ENCODE data around the gene TMEM138.

The TMEM138 gene

DNA sequence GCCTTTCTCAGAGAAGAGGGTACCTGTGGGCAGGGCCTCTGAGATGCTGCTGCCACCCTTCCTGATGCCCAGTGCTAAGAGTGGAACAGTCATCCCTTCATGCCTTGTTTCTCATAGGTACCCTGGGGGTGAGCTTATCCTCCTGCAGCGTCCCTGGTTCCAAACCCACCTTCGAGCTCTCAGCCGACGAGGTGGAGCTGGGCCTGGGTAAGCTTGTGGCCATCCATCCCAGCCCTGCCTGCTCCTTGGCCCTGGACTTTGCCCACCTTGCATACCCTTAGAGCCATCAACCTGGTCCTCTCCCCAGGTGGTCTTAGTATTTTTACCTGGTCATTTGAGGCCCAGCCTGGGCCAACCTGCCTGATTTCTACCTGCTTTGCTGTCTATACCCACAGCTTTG, 20.5 kb upstream of the TMEM138 start:
- no peak for DNase-seq (ENCODE audit: low spot score)
- no peak for FAIRE-seq

DNA sequence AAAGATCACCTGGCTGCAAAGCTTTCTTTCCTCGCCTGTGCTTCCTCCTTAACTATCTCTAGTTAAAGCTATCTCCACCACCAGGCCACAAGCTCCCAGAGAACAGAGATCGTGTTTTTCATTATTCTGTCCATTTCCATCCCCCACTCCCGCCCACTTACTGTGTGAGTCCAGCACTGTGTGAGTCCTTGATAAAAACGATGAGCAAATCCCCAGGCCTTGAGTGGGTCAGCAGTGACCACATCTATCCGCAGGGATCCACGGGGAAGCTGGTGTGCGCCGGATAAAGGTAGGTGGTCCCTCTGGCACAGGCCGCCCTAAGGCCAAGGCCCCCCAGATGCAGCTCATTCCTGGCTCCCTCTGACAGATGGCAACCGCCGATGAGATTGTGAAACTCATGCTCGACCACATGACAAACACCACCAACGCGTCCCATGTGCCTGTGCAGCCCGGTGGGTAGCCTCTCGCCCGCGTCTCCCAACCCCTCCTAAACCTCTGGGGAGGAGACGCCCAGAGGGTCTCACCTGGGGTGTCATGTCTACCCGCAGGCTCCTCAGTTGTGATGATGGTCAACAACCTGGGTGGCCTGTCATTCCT, 19.9 kb upstream of the TMEM138 start:
- no peak for DNase-seq (ENCODE audit: low spot score)
- FAIRE-seq = no peak

DNA sequence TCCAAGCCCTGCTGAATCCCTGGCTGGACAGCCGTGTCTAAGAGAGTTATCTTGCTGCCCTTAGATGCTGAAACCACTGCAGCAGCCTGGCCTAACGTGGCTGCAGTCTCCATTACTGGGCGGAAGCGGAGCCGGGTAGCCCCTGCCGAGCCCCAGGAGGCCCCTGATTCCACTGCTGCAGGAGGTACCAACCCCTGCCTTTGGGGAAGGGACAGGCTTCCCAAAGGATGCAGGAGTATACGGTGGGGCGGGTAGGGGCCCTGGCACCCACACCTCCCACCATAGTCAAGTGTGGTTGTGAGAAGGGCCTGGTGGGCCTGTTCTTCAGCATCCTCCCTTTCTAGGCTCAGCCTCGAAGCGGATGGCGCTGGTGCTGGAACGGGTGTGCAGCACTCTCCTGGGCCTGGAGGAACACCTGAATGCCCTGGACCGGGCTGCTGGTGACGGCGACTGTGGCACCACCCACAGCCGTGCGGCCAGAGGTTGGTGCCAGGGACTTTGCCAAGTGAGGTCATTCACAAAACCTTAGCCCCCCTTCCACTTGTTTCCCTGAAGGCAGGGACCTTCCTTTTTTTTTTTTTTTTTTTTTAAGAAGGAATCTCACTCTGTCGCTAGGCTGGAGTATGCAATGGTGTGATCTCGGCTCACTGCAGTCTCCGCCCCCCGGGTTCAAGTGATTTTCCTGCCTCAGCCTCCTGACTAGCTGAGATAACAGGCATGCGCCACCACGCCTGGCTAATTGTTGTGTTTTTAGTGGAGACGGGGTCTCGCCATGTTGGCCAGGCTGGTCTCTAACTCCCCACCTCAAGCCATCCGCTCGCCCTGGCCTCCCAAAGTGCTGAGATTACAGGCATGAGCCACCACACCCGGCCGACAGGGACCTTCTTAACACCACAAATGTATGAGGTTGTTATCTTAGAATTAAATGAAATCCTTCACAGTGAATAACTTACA, 18.1 kb upstream of the TMEM138 start:
- no peak for DNase-seq (ENCODE audit: low spot score)
- no peak for FAIRE-seq

DNA sequence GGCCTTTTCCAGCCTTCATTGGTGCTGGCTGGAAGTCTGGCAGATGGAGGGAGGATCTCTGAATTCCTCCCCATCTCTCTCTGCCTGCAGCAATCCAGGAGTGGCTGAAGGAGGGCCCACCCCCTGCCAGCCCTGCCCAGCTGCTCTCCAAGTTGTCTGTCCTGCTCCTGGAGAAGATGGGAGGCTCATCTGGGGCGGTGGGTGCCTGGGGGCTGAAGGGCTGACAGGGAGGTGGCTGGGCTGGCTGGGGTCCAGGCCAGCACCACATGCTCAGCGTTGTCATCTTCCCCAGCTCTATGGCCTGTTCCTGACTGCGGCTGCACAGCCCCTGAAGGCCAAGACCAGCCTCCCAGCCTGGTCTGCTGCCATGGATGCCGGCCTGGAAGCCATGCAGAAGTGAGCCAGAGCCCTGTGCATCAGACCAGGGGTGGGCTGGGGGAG, 17.0 kb upstream of the TMEM138 start:
- FAIRE-seq (no peak), DNase-seq (ENCODE audit: low spot score) (no peak)

DNA sequence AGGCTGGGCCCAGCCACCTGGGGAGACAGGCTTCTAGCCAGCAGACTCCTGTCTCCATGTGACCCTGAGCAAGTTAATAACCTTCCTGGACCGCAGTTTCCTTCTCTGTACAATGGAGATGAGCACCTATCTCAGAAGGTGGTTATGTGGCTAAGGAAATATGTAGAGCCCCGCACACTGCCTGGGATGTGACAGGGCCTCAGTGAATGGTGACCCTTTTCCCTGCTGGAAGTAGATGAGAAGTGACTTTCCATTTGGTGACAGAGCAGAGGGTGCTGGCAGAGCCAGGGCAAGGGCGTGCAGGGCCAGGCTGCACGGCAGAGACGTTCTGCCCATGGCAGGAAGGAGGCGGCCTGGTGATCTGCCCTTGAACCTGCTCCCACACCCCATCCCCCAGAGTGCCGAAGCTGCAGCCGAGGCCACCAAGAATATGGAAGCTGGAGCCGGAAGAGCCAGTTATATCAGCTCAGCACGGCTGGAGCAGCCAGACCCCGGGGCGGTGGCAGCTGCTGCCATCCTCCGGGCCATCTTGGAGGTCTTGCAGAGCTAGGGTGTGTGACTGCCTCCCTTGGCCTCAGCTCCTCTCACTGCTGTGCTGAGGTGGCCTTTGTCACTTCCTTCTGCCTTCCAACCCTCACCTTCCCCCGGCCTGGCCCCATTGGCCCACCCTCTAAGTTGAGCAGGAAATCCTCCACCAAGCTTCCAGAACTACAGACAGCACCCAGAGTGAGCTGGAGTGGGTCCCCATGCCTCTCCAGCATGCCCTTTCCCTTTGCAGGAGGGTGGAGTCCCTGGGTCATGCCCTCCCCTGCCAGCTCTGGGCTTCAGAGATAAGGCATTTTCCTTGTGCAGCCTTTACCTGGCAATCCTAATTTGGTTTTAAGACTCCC, 16.0 kb upstream of the TMEM138 start:
- FAIRE-seq = no peak
- DNase-seq (ENCODE audit: low spot score) = no peak

DNA sequence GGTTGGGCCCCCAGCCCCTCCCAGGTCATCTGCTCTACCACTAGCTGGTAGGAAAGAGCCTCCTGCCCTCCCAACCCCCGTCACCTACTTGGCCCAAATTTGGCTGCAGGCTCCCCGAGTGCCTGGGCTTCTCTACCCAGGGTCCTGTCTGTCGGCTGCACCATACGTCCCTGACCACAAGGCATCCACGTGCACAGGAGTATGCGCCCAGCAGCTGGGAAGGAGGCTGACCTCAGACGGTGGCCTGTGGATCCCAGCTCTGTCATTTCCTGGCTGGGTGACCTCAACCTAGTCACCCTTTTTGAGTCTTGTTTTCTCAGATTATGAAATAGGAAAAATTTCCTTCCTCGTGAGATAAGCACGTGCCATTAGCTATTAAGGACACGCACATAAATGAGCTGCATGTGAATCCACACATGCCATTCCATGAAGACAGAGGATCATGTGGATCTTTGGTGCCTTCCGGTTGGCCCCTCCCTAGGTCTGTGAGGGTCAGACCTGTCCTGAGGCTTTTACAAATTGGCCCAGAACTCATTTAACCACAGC, 14.2 kb upstream of the TMEM138 start:
- DNase-seq (ENCODE audit: low spot score) (no peak), FAIRE-seq (no peak)

DNA sequence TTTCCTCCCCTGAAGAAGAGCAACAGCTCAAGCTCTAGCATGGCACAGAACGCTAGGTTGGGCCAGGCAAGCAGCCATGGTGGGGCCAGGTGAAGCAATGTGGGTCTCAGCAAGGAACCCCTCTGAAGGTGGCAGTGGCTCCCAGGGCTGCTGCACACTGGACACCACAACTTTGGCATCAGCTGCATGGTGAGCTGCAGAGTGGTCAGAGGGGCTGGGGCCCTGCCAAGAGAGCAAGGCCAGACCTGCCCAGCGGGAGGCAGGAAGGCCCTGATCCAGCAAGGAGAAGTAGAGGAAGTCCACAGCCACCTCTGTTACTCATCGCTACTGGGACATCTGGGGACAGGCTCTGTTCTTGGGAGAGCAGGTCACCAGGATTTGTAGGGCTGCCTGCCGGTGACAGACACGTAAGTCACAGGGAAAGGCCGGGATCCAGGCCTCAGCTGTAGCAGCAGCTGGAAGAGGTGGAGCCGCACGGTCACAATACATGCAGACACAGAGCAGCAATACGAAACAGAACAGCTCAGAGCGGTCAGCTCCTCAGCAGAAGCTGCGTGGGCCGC, 12.9 kb upstream of the TMEM138 start:
- no peak for DNase-seq (ENCODE audit: low spot score)

DNA sequence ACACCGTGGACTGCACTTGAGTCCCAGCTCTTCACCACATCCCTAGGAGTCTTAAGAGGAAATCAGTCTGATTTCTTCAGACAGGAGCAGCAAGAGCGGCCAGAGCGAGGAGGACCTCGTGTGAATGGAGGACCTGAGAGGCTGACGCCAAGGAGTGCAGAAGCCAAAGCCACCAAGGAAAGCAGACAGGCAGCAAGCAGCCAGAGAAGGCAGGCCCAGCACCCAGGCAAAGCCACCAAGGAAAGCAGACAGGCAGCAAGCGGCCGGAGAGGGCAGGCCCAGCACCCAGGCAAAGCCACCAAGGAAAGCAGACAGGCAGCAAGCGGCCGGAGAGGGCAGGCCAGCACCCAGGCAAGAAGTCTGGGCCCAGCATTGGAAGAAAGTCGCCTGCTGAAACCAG, 12.3 kb upstream of the TMEM138 start:
- no peak for DNase-seq (ENCODE audit: low spot score)
- no peak for FAIRE-seq

More for the DNA sequence above, 12.9 kb upstream of the TMEM138 start:
- no peak for FAIRE-seq

DNA sequence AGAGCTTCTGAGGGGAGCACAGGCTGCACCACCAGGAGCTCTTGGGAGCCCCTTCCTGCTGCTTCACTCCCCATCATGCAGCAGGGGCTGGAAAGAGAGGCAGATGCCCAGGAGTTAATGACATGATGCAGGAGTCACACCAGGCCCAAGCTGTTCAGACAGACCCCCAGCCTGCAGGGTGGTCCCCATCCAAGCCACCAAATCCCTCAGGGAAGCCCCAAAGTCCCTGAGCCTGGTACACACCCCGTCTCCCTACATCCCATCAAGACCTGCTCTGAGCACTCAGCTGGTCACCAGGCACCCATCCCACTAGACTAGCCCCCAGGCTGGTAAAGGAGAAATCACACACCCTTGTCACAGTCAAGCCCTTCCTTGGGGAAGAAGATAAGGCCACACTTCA, 11.8 kb upstream of the TMEM138 start:
- FAIRE-seq (no peak), DNase-seq (ENCODE audit: low spot score) (no peak)

DNA sequence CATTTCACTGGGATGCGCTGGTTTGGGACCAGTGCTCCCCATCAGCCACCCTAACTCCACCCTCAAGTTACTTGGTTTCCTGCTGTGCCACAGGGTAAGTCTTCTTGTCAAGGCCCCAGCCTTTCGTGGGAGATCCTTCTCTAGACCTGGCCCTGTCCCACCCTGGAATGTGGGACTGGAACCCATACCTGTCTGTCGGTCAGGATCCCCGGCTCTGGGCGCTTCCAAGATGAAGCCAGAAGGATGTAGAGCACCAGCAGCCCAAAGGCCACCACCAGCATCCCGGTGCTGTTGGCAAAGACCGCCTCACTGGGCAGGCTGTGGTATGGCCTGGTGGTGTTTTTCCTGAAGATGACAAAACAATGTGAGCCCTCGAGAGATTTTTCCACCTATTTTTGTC, 11.4 kb upstream of the TMEM138 start:
- no peak for FAIRE-seq

DNA sequence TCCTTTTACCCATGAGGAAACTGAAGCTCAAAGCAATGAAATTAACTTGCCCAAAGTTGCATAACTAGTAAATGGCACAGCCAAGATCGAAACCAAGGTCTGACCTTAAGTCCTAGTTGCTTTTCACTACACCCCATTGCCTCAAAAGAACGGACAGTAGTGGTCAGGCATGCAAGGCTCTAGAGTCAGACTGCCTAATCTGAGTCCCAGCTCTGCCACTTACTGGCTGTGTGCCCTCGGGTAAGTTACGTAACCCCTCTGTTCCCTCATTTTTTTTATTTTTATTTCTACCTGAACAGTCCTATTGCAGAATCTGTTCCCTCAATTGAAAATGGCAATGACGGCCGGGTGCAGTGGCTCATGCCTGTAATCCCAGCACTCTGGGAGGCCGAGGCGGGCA, 10.1 kb upstream of the TMEM138 start:
- no peak for FAIRE-seq
- DNase-seq (ENCODE audit: low spot score) = no peak

More for the DNA sequence above, 11.4 kb upstream of the TMEM138 start:
- DNase-seq (ENCODE audit: low spot score) = no peak

DNA sequence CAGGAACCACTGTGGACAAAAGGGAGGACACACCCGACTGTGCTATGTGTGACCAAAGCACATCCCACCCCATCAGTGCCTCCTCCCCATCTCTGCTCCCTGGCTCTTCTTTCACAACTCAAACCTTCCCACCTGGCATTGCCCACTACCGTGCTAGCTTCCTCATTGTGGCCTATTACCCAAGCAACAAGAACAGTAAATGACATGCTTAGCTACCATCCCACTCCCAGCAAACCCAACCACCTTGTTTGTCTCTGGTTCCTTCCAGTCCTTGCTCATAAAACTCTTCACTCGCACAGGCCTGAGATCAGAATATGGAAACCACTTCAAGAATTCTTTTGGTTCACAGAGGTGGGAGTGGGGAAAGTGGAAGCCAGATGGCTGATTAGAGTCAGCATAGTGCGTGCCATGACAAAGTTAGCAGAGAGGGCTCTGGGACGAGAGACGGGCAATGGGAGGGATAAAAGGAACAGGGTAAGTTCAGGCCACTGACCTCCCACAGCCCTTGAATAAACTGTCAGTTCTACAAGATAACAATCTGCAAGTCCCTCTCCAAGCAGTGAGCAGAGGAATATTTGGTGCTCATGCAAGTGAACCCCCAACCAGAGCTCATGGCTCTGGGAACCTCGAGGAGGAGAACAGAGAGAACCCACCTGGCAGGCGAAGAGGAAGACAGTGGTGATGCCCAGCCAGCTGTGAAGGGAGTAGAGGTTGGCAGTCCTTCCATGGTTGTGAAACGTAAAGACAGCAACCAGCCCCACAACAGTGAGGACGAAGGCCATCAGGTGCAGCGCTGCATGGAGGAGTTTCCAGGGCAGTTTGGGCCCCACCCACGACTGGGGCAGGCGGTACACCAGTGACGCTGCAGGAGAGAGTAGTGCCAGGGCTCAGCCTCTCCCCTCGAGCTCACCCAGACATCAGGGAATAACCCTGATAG, 8.8 kb upstream of the TMEM138 start:
- DNase-seq (ENCODE audit: low spot score) (no peak), FAIRE-seq (no peak)

DNA sequence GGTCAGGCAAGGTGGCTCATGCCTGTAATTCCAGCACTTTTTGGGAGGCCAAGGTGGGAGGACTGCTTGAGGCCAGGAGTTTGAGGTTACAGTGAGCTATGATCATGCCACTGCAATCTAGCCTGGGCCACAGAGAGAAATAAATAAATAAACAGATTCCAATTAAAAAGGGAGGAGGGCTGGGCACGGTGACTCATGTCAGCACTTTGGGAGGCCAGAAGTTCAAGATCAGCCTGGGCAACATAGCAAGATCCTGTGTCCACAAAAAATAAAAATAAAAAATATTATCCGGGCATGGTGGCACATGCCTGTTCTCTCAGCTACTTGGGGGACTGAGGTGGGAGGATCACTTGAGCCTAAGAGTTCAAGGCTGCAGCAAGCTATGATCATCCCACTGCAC, 8.0 kb upstream of the TMEM138 start:
- no peak for FAIRE-seq
- DNase-seq (ENCODE audit: low spot score) = no peak

DNA sequence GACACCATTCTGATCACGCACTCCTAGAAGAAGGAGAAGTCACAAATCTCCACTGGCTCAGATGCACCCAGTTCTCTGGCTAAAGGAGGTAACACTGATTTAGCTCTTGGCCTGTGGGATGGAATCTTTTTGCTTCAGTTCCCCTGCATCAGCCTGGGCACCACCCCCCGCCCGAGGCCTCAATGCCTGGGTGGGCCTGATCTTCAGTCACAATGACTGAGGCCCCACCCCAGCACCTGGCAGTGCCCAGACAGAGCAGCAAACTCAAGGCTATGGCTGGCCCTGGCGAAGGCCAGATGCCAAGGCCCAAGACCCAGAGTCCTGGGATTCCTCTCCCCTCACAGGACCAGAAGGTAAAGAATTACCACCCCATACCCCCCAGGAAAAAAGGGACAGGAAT, 5.5 kb upstream of the TMEM138 start:
- DNase-seq (ENCODE audit: low spot score) (no peak), FAIRE-seq (no peak)

DNA sequence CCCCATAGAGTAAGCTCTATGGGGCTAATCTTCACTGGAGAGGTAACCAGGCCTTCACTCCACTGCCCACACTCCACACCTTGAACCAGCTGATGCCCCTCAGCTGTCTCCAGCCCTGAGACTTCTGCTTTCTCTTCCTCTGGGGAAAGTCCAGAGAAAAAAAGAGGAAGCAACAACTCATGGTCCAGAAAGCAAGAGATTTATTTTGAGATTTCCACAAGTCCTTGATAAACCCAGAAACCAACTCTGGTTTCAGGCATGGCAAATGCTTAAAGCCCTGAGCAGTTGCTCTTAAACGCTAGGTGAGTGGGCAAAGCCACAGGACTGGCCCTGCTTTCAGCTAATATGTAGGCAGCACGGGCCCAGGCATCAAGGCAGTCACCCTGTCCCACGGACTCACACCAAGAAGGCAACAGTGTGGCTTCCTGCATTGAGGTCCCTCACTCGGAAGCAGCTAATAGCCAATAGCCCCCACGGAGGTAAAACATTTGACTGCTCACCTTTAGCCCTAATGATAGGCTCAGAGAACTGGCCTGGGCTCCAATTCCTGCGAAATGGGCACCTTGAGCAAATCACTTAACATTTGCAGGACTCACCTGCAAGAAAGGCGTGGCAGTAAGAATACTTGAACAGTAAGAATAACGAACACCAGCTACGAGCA, 4.8 kb upstream of the TMEM138 start:
- no peak for FAIRE-seq
- no peak for DNase-seq (ENCODE audit: low spot score)

DNA sequence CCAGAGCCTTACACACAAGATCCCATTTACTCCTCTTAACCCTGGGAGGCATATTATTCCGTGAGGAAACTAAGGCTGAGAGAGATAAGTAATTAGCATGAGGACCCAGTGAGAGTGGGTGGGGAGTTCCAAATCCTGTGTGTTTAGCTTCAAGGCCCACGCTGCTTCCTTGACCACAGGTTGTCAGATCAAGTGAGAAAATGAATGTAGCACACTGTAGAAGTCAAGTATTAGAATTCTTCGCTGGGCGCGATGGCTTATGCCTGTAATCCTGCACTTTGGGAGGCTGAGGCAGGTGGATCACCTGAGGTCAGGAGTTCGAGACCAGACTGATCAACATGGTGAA, 4.3 kb upstream of the TMEM138 start:
- no peak for DNase-seq (ENCODE audit: low spot score)
- no peak for FAIRE-seq

DNA sequence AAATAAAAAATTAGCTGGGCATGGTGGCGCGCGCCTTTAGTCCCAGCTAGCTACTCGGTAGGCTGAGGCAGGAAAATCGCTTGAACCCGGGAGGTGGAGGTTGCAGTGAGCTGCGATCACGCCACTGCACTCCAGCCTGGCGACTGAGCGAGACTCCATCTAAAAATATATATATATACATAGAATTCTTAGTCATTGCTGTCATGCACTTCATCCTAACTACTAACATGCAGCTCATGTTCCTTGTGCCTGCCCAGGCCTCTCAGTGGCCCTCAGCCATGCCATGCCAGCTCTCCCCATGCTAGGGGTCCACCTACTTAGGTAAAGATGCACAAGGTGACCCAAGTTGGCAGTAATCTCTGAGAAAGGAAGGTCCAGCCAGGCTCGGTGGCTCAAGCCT, 3.6 kb upstream of the TMEM138 start:
- no peak for FAIRE-seq
- no peak for DNase-seq (ENCODE audit: low spot score)

DNA sequence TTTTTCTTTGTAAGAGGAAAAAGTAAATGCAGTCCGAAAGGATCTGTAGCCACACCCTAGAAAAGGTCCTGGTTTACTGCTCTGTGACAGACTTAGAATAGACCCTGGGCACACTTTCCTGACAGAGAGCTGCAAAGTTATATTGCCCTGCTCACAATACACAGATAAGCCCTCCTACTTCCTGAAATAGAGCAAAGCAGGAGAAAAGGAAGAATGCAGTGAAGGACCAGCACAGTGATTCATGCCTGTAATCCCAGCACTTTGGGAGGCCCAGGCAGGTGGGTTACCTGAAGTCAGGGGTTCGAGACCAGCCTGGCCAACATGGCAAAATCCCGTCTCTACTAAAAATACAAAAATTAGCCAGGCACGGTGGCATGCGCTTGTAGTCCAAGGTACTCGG, 2.7 kb upstream of the TMEM138 start:
- no peak for DNase-seq (ENCODE audit: low spot score)
- no peak for FAIRE-seq

DNA sequence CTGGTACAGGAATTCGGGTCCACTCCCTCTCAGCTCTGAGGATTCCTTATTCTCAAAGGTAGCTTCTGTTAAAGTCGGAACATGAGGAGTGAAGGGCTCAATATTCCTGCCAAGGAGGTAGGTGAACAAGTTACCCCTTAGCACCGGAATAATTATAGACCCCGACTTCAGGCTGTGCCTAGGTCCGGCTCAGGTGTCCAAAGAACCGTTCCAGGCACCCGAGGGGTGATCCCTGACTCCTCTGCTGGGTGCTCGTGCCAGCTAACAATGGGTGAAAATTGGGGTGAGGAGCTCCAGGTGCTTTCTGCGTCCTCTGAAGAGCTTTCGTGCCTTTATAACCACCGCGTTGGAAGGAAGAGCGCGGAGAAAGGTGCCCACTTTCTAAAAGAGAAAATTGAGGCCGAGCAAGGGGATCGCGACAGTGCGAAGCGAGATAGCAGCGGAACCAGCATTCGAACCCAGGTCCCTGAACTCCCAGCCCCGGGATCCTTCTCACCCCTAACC, 885 bp upstream of the TMEM138 start:
- FAIRE-seq = no peak
- no peak for DNase-seq (ENCODE audit: low spot score)

DNA sequence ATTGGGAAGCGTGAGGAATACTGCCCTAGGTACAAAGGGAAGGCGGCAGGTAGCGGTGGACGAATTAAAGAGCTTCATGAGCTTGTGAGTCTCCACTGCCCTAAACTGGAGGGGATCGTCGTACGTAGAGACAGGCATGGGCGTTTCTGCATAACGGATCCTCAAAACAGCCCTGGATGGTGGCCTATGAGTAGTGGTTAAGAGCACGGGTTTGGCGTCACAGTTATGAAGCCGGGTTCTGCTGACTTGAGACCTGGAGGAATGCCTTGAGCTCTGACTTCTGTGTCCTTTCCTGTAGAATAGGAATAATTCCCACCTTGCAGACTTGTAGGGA, 335 bp downstream of the TMEM138 start:
- no peak for FAIRE-seq

More for the DNA sequence above, 335 bp downstream of the TMEM138 start:
- DNase-seq (ENCODE audit: low spot score) = no peak
